T follicular helper cell (primary cell): ENCODE data around the gene PHF21A.

Experiments
- DNase-seq: peaks from one replicate; pipeline ENCODE4 v3.0.0-alpha.2; 2020; ENCODE audit warnings: low read depth
- total RNA-seq, 2 experiments: gene quantifications; one replicate each; lab custom pipeline; 2026; lab: John Stamatoyannopoulos, UW

PHF21A gene
- 16.8 to 43.4 reads per million in 2 experiments for total RNA-seq

GRCh38 chr11:46121301-46121723, at the start of gene PHF21A:
PHF21A (minus strand) TSS chr11:46121454; CDS start chr11:46084219, 37,235 bp downstream.
- peak; percentile 83 for DNase-seq

DNA sequence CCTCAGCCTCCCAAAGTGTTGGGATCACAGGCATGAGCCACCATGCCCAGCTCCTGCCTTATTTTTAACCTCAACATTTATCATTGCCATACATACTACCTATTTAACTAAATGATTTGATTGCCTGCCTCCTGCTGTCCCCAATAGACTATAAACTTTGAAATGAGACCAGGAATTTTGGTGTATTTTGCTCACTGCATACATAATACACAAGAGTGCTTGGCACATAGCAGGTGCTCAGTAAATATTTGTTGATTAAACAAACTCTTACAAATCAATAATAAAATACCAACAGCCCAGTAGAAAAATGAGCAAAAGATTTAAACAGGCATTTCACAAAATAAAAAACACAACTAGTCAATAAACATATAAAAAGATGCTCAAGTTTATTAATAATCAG, 49.5 kb upstream of the PHF21A start:
- no peak for DNase-seq

DNA sequence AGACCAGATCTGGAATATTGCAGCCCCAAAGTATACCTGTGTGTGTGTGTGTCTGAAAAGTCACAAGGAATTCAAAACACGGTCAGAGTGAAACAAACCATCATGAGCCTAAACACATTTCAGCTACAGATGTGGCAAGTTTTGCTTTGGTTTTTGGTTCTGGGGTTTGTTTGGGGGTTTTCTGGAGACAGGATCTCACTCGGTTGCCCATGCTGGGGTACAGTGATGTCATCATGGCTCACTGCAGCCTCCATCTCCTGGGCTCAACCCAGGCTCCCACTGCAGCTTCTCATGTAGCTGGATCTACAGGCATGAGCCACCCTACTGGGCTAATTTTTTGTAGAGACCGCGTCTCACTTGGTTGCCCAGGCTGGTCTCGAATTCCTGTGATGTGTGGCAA, 41.4 kb upstream of the PHF21A start:
- no peak for DNase-seq

DNA sequence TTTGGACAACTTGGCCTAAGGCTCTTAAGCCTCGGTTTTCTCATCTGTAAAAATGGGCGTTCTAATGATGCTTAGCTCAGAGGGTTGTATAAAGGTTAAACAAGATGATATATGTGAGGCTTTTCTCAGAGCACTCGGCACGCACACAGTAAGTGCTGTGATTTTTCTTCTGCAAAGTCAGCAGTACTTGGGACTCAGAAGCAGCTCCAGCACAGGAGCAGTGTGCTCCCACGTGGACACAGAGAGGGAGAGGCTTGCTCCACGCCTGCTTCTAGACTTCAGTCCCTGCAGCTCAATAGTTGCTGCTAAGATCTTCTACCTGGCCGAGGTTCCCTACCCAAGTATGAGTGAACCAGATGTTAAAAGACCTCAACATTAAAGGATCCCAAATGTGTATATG, 39.9 kb upstream of the PHF21A start:
- DNase-seq, result no peak

GRCh38 chr11:46160100-46160499, 38.8 kb upstream of the PHF21A start:
- DNase-seq, result no peak

DNA sequence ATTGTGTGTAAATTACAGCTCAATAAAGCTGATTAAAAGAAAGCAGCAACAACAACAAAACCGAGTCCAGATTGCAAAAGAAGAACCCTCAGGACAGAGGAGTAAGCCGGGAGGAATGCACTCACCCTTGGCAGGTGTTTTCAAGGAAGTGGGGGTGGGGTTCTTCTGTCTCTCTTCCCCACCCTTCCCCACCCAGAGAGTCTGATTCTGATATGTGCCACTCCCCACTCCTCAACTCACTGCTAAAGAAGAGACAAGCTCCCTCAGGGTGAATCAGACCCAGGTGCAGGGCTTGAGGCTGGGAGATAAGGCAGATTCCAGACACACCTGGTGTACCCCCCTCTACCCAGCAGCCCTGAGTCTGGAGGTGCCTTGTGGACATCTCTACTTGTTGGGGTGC, 38.4 kb upstream of the PHF21A start:
- no peak for DNase-seq

- DNase-seq, result no peak
Observed at GRCh38 chr11:46149826-46150225, 28.6 kb upstream of the PHF21A start.

GRCh38 chr11:46149342-46149741, 28.1 kb upstream of the PHF21A start:
- no peak for DNase-seq

- DNase-seq, result no peak
Observed at GRCh38 chr11:46144741-46145140, 23.5 kb upstream of the PHF21A start.

GRCh38 chr11:46143049-46143806, 22.0 kb upstream of the PHF21A start:
- DNase-seq, result no peak

DNA sequence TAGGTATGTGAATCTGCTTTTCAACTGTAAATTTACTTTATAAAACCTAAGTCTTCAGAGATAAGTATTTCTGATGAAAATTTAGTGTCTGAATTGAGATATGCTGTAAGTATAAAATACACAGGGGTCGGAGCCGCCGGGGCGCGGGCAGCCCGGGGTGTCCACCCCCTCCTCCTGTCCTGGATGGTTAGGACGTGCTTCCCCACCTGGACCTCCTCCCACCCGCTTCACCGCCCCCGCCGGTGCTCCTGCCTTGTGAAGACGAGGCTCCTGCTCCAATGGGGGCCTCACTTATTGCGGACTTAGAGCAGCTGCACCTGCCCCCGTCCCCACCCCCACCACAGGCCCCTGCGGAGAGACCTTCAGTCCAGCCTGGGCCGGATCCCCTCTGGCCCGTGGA, 21.3 kb upstream of the PHF21A start:
- no peak for DNase-seq

DNA sequence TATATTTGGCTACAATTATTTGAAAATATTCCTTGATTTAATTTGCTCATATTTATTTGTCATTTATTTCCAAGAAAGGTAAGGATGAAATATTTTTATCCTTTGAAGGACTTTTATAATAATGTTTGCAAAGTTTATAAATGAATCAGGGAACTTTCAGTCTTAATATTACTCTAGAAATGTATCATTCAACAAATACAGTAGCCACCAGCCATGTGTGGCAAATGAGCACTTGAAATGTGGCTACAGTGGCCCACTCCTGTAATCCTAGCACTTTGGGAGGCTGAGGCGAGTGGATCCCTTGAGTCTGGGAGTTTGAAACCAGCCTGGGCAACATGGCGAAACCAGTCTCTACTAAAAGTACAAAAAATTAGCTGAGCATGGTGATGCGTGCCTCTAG, 20.3 kb upstream of the PHF21A start:
- no peak for DNase-seq

DNA sequence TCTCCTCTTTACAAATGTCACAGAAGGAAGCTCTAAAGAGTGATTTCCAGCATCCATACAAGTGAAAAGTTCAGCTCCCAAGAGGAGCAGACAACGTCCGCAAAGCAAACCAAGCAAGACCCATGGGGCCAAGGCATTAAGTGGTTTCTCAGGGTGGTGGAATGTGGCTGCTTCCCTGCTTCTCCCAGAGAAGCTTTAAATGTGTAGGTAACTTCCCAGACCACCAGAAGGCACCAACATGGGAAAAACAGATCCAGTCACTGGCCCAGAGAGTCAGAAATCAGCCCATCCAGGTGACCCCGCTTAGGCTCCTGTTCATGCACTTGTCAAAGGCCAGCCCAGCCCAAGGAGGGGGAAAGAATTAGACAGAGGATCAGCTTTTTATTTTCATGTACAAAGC, 13.3 kb upstream of the PHF21A start:
- DNase-seq, result no peak

DNA sequence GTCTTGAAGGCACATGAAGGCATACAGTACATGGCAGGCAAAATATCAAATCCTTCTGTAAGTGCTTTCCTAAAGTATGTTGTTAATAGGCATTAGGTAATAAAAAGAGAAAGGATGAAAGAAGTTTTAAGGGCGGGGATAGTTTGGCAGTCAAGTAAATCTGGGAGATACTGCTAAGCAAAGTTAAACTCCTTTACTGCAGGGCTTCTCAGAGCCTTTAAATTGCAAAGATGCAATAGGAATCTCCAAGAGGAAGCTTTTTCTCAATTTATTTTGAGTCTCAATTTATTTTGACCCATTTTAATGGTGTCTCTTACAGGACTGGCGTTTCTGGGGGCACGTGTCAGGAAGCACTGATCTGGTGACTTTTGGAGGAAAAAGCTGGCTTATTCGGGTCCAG, 12.8 kb upstream of the PHF21A start:
- no peak for DNase-seq

DNA sequence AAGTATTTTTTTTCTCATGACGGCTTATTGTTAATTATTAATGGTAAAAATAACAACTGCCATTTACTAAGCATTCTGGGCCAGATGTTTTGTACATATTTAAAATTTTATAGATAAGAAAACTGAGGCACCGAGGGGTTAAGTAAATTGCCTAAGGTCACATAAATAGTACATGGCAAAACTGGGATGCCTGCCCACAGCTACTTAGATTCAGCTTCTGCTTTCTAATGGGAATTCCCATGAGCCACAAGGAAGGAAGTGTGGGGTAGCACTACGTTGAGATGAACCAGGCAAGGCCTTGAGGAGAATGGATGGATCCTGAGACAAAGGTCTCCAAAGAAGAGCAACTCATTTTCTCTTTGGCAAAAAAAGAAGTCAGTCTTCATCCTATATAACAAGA, 11.9 kb upstream of the PHF21A start:
- no peak for DNase-seq

DNA sequence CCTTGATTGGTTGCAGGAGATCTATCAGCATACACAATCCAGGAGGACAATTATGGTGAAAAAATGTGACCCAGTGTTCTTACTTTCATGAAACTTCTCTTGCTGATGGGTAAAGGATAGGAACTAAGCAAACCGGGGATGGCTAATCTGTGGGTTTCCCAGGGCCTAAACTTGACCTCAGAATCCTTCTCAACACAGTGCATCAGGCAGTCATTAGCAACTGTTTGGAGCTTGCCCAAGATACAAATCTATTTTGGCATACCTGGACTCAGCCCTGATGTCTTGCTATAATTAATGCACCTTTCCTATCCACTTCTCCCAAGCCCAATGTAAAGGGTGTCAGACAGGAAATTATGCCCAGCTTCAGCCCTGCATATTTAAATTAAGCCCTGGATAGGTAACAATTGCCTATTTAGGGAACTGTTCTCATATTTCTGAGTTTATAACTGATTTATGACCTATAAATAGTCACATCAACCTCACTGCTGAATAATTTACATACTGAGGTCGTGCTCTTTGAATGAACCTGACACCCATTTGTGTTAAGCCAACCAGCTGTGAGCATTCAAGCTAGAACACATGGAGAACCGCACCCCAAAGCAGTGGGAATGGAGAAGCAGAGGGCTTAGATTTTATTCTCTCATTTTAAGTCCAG, 9.2 kb upstream of the PHF21A start:
- no peak for DNase-seq

DNA sequence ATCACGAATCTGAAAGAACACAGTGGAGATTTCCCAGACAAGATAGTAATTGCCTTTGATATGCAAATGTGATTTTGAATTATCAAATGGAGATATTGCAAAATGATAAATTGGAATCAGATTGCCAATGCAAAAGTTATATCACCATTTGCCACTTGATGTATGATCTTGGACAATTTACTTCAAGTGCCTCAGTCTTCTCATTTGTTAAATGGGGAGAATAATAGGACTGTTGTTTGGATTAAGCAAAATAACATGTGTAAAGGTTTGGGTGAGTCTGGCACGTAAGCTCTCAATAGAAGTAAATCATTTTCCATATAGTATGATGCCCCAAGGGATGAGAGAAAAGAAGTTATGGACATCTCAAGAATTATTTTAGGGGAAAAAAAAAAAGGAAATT, 7.9 kb upstream of the PHF21A start:
- no peak for DNase-seq

GRCh38 chr11:46127150-46127638, 5.9 kb upstream of the PHF21A start:
- DNase-seq, result peak; percentile 35

DNA sequence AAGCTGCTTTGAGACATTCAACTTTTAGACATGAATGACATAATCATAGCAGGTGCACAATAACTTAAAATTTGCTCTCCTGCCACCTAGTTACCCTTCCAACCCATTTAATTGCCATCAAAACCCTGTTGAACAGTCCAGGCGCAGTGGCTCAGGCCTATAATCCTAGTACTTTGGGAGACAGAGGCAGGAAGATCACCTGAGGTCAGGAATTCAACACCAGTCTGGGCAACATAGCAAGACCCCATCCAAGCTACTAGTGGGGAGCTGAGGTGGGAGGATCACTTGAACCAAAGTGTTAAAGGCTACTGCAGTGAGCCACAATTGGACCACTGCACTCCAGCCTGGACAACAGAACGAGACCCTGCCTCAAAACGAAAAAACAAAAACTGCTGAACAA, 4.0 kb upstream of the PHF21A start:
- DNase-seq, result no peak

- DNase-seq, result no peak
Observed at GRCh38 chr11:46122945-46123715, 1.9 kb upstream of the PHF21A start.

DNA sequence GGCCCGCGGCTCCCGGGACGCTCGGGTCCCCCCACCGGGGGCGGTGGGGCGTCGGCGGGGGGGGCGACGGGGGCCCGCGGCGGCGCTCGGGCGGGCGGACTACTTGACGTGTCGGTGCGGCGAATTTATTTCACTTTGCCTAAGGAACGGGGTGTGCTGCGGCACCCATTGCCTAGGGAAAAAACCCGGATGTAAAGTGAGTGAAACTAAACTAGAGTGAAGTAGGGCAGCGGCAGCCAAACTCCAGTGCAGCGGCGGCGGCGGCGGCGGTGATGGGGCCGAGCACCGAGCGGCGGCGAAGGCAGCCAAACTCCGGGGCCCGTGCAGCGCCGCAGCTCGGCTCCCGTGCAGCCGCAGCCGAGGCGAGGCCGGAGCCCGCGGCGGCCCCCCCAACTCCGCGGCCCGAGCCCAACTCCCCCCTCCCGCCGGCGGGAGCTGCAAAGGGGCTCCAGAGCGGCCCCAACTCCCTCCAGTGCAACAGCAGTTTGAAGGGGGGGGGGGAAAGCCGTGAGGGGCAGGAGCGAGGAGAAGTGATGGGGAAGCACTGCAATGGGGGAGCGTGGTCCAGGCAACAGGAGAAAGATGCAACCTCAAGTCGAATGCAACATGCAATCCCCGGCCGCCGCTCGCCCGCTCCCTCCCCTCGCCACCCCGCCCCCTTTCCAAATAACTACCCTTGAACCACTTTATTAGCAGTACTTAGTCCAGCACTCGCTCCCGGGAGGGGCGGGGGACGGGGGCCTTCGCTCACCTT, 647 bp upstream of the PHF21A start:
- peak; percentile 62 for DNase-seq
